DND-41 (cell line): ENCODE data around the gene RBMS3.

Source experiments
- ATAC-seq: fragments of 200-7000 bp; cut with Tn5 transposase; 3 replicates; pipeline ENCODE4 v1.9.1; 2021; ENCODE audit warnings: low read depth; ENCODE audit not compliant: insufficient read depth
- DNase-seq: peaks from one replicate; pipeline ENCODE4 v3.0.0-alpha.2; 2020
- H2AFZ ChIP-seq: 2 replicates; pipeline ENCODE4 v1.6.0; 2012; ENCODE audit warnings: low read depth, low read length
- H3K27ac ChIP-seq: 2 replicates; pipeline ENCODE4 v1.5.1; 2012; ENCODE audit warnings: low read length, inconsistent platforms
- H3K27me3 ChIP-seq: fragments of 200-600 bp; sonication (generic); 2 replicates; pipeline ENCODE4 v1.6.0; 2012; ENCODE audit warnings: low read length, mild to moderate bottlenecking, inconsistent platforms; ENCODE audit not compliant: insufficient read depth, poor library complexity
- H3K36me3 ChIP-seq: 2 replicates; pipeline ENCODE4 v1.5.1; 2012; ENCODE audit warnings: low read length, inconsistent platforms; ENCODE audit not compliant: insufficient read depth
- H3K4me1 ChIP-seq: 2 replicates; pipeline ENCODE4 v1.5.1; 2012; ENCODE audit warnings: mild to moderate bottlenecking, low read length; ENCODE audit not compliant: insufficient read depth
- H3K4me2 ChIP-seq: 2 replicates; pipeline ENCODE4 v1.6.0; 2012; ENCODE audit warnings: mild to moderate bottlenecking, moderate library complexity, low read length, inconsistent platforms; ENCODE audit not compliant: insufficient read depth
- H3K4me3 ChIP-seq, 2 experiments: fragments of 200-600 bp in 1 of 2; shearing (Covaris generic) in 1 of 2; 2 replicates each; pipeline ENCODE4 v1.5.1; 2012 to 2016; ENCODE audit warnings: inconsistent platforms in 2 of 2, low read length in 2 of 2, mild to moderate bottlenecking in 2 of 2, low read depth in 1 of 2, moderate library complexity in 1 of 2
- H3K79me2 ChIP-seq: 2 replicates; pipeline ENCODE4 v1.6.0; 2012; ENCODE audit warnings: low read length, inconsistent platforms; ENCODE audit not compliant: insufficient read depth
- H3K9ac ChIP-seq: 2 replicates; pipeline ENCODE4 v1.6.0; 2012; ENCODE audit warnings: low read depth, mild to moderate bottlenecking, inconsistent platforms, low read length, moderate library complexity
- H3K9me3 ChIP-seq: 2 replicates; pipeline ENCODE4 v1.5.1; 2012; ENCODE audit warnings: low read length, moderate library complexity, mild to moderate bottlenecking, inconsistent platforms; ENCODE audit not compliant: insufficient read depth, severe bottlenecking
- H4K20me1 ChIP-seq: 2 replicates; pipeline ENCODE4 v1.6.0; 2012; ENCODE audit warnings: low read length; ENCODE audit not compliant: insufficient read depth
- CTCF ChIP-seq: IDR thresholded peaks from 2 replicates; pipeline ENCODE4 v1.5.1; 2012; ENCODE audit warnings: borderline replicate concordance, low read length, moderate library complexity, mild to moderate bottlenecking; ENCODE audit not compliant: poor library complexity, severe bottlenecking; ENCODE audit errors: extremely low read depth
- EZH2 ChIP-seq: IDR thresholded peaks from 3 replicates; pipeline ENCODE4 v1.6.1; 2012; ENCODE audit warnings: borderline replicate concordance, low read depth, mild to moderate bottlenecking, moderate library complexity, low read length, inconsistent platforms; ENCODE audit not compliant: severe bottlenecking

RBMS3 gene

GRCh38 chr3:29677421-29677820 is 396.6 kb downstream of the RBMS3 start:
- DNase-seq (no peak), ATAC-seq (no peak)
- H4K20me1 ChIP-seq = no peaks in the 10 kb centered on the region
- H3K79me2 ChIP-seq = no peaks in the 10 kb centered on the region
- H3K36me3 ChIP-seq = no peaks in the 10 kb centered on the region
- no peaks in the 10 kb centered on the region for H3K27me3 ChIP-seq
- no peaks in the 10 kb centered on the region for H3K9me3 ChIP-seq
- TF ChIP-seq EZH2 (no peak), CTCF (no peak)
- no peaks in the 10 kb centered on the region for H3K4me1 ChIP-seq
- no peak overlapping the region for H3K4me3 ChIP-seq
- H2AFZ ChIP-seq = no peak overlapping the region
- no peak overlapping the region for H3K9ac ChIP-seq
- H3K27ac ChIP-seq = no peak overlapping the region
- no peak overlapping the region for H3K4me2 ChIP-seq

GRCh38 chr3:29679944-29680343 is 399.1 kb downstream of the RBMS3 start:
- Histone ChIP-seq H3K27me3 (no peaks in the 10 kb centered on the region), H3K4me1 (no peaks in the 10 kb centered on the region), H3K79me2 (no peaks in the 10 kb centered on the region), H3K36me3 (no peaks in the 10 kb centered on the region), H4K20me1 (no peaks in the 10 kb centered on the region), H3K4me2 (no peak overlapping the region), H3K9me3 (no peaks in the 10 kb centered on the region), H3K4me3 (no peak overlapping the region), H3K9ac (no peak overlapping the region), H2AFZ (no peak overlapping the region), H3K27ac (no peak overlapping the region)
- DNase-seq = no peak
- TF ChIP-seq EZH2 (no peak), CTCF (no peak)
- no peak for ATAC-seq

- ATAC-seq (no peak), DNase-seq (no peak)
- Histone ChIP-seq H3K36me3 (no peaks in the 10 kb centered on the region), H4K20me1 (no peaks in the 10 kb centered on the region), H3K27me3 (no peaks in the 10 kb centered on the region), H3K9ac (no peak overlapping the region), H3K4me2 (no peak overlapping the region), H3K27ac (no peak overlapping the region), H3K9me3 (no peaks in the 10 kb centered on the region), H2AFZ (no peak overlapping the region), H3K4me1 (peaks cover 14% of the 10 kb centered on the region), H3K4me3 (no peak overlapping the region), H3K79me2 (no peaks in the 10 kb centered on the region)
- no peak for TF ChIP-seq CTCF
- TF ChIP-seq EZH2 = no peak
Observed at GRCh38 chr3:29683018-29683993, 402.4 kb downstream of the RBMS3 start.
